NCI-H748 (cell line): ENCODE measurements around the gene ASCC1.
"Not testable (repeated sequence)": the region's sequence is repeated elsewhere in the genome, so short reads cannot be mapped to it uniquely, and the experiment has no call there.

Experiments used
- DNase-seq: peaks from one replicate; lab custom pipeline; 2025; ENCODE audit not compliant: unreplicated experiment; lab: John Stamatoyannopoulos, UW

Gene ASCC1

DNA sequence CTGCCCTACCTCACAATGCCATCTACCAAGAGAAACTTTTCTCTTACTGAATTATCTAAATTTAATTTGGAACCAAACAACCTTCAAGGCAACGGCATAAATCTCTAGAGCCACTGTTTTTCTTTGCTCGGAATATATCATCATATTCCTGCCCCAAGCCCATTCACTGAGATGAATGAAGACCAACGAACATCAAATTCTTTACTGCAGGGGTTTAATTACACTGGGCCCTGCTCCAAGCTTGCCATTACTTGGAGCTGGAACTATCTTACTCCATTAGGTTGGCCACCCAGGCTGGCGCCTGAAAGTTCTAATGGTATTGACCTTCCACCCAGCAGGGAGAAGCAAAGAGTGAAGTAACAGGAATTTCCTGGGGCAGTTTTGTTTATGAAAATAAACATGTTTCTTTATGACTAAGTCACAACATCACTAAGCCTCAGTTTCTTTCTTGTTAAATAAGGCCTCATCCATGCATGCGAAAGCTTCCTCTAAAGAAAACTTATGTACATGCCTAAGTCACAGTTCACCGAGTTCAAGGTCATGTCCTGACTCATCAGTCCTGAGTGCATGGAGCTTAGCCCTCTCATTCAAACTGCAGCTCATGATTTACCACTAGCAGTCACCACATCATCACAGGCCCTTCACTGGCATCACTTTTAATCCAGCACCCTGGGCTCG lies 42.3 kb downstream of the ASCC1 start:
- peak; percentile 10 for DNase-seq

DNA sequence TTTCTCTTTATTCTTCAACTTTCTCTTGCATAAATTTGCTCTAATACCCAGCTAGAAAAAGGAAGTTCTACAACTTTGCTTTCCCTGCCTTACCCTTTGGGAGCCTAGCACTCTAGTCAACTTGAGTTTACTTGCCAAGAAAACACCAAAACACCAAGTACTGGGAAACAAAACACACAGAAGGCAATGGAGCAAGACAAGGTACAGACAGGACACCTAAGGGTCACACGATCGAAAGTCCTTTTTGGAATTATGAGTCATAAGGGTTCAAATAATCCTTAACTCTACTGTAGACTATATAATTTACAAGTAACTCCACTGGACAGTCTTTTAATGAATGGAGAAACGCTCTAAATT lies 42.8 kb downstream of the ASCC1 start:
- DNase-seq: no peak

DNA sequence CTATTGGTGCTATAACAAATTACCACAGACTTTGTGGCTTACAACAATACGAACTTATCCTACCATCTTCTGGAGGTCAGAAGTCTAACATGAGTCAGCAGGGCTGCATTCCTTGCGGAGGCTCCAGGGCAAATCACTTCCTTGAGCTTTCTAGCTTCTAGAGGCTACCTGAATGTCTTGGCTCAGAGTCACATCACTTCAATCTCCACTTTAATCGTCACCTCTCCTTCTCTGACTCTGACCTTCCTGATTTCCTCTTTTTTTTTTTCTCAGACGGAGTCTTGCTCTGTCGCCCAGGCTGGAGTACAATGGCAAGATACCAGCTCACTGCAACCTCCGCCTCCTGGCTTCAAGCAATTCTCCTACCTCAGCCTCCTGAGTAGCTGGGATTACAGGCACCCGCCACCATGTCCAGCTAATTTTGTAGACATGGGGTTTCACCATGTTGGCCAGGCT lies 44.9 kb downstream of the ASCC1 start:
- no peak for DNase-seq

DNA sequence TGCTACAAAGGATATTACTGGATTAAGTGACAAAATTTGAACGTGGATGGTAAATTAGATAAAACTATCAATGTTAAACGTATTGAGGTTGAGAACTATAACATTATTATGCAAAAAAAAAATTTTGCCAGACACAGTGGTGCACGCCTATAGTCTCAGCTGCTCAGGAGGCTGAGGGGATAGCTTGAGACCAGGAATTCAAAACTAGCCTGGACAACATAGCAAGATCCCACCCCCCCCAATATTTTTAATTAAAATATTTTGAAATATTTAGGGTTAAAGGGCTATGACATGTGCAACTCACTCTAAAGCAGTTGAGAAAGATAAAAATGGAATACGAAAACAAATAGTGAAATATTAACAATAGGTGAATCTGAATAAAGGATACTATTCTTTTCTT lies 45.3 kb downstream of the ASCC1 start:
- DNase-seq: no peak

DNA sequence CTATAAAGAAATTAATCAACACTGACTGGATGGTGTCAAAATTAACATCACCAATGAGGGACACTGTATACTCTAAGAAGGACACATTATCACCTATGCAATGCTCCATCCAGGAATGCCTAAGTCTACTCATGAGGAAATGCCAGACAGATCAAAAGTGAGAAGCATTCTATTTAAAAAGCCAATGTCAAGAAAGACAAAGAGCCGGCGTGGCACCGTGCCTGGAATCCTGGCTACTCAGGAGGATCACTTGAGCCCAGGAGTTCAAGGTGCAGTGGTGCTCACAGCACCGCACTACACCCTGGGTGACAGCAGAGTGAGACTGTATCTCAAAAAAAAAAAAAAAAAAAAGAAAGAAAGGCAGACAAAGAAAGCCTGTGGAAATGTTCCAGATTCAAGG lies 45.8 kb downstream of the ASCC1 start:
- DNase-seq: no peak

DNA sequence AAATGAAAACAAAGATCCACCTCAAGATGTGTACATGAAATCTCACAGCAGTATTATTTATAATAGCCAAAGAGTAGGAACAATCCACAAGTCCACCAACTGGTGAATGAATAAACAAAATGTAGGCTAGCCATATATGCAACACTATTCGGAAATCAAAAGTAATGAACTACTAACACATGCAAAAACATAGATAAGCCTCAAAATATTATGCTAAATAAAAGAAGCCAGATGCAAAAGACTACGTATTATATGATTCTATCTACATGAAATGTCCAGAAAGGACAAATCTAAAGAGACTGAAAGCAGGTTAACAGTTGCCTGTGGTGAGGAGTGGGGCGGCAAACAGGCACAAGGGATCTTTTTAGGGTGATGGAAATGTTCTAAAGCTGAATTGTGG lies 49.0 kb downstream of the ASCC1 start:
- no peak for DNase-seq

DNA sequence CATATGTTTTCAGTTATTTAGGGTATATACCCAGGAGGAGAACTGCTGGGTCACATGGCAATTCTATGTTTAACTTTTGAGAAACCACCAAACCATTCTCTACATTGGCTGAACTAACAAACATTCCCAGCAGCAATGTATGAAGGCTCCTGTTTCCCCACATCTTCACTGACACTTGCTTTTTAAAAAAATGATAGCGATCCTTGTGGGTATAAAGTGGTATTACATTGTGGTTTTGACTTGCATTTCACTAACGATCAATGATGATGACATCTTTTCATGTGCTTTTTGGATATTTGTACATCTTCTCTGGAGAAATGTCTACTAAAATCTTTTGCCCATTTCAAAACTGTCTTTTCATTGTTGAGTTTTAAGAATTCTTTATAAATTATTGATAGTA lies 51.5 kb downstream of the ASCC1 start:
- no peak for DNase-seq

DNA sequence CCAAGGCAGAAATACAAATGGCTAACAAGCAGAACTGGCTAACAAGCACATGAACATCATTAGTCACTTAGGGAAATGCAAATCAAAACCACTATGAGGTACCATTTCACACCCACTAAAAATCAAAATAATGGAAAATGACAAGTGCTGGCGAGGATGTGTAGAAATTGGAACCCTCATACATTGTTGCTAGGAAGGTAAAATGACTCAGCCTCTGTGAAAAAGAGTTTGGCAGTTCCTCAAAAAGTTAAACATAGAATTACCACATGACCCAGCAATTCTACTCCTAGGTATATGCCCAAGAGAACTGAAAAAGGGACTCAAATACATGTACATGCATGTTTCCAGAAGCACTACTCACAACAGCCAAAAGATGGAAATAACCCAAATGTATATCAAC lies 53.1 kb downstream of the ASCC1 start:
- no peak for DNase-seq

DNA sequence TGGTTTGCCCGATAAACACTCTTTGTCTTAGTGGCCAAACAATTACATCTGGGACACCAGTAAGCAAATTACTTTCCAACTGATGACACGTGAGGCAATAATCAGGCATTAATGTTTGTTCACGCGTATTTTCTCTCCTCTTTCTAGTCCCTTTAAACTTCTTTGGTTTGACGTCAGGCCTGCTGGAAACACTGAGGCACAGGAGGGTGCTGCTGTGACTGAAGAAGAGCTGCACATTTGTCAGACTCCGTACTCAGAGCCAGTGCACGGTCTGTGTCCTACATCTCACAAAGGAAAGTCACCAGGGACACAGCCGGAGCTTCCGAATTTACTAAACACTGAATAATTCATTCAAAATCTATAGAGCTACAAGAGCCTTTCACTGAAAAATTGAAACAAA lies 57.9 kb downstream of the ASCC1 start:
- DNase-seq: no peak

DNA sequence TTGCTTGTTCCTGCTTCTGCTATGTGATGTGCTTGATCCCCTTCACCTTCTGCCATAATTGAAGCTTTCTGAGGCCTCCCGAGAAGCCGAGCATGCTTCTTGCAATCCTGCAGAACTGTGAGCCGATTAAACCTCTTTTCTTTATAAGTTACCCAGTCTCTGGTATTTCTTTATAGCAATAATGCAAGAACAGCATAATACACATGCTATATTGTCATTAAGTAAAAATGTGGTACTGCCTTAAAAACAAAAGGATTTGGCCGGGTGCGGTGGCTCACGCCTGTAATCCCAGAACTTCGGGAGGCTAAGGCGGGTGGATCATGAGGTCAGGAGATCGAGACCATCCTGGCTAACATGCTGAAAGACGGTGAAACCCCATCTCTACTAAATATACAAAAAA lies 59.9 kb downstream of the ASCC1 start:
- no peak for DNase-seq

DNA sequence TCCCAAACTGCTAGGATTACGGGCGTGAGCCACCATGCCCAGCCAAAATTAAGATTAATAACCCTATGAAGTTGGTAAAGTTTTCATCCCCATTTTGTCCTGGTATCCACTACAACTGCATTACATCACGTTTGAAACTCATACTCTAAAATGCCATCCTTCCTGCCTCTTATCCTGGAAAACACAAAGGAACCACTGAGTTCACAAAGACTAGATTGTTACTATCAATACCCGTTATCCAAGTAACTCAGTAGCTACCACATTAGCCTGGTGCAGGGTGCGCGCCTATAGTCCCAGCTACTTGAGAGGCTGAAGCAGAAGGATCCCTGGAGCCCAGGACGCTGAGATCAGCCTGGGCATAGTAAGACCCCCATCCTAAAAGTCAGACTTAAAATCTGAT lies 63.8 kb downstream of the ASCC1 start:
- DNase-seq: no peak

DNA sequence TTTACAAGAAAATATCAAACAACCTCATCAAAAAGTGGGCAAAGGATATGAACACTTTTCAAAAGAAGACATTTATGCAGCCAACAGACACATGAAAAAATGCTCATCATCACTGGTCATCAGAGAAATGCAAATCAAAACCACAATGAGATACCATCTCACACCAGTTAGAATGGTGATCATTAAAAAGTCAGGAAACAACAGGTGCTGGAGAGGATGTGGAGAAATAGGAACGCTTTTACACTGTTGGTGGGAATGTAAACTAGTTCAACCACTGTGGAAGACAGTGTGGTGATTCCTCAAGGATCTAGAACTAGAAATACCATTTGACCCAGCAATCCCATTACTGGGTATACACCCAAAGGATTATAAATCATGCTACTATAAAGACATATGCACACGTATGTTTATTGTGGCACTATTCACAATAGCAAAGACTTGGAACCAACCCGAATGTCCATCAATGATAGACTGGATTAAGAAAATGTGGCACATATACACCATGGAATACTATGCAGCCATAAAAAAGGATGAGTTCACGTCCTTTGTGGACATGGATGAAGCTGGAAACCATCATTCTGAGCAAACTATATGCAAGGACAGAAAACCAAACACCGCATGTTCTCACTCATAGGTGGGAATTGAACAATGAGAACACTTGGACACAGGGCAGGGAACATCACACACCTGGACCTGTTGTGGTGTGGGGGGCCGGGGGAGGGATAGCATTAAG lies 65.2 kb downstream of the ASCC1 start:
- DNase-seq: not testable (repeated sequence)

DNA sequence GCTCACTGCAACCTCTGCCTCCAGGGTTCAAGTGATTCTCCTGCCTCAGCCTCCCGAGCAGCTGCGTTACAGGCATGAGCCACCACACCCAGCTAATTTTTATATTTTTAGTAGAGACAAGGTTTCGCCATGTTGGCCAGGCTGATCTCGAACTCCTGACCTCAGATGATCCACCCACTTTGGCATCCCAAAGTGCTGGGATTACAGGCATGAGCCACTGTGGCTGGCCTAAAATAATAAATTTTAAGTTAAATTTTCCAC lies 68.8 kb downstream of the ASCC1 start:
- DNase-seq: not testable (repeated sequence)

DNA sequence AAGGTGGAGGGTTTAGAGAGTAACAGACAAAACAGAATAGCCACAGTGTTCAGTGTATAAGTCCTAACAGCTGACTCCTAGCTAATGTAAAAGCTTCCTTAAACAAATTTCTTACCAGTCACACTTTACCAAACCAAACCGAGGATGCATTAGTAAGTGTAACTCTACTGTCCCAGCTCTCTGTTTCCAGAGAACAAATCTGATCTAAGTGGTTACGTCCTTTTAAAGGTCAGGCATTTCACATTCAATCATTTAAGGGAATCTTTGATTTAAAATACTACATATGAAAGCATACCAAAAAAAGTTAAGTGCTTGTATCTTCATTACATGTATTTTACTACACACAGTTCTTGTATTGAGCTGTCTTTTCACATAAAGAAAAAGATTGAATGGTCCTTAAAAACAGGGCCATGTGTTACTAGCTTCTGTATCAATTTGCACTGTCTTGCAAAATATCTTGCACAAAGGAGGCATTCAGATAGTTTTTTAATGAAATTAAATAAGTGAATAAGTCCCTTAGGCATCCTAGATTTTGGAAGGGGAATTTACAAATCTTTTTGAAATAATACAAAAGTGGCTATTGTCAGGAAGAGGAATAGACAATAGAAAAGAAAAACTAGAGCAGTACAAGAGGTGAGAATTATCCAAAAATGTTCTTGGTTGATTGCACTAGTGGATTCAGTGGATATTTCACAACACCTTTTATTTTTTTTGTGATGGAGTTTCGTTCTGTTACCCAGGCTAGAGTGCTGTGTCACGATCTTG lies 69.3 kb downstream of the ASCC1 start:
- DNase-seq: no peak

DNA sequence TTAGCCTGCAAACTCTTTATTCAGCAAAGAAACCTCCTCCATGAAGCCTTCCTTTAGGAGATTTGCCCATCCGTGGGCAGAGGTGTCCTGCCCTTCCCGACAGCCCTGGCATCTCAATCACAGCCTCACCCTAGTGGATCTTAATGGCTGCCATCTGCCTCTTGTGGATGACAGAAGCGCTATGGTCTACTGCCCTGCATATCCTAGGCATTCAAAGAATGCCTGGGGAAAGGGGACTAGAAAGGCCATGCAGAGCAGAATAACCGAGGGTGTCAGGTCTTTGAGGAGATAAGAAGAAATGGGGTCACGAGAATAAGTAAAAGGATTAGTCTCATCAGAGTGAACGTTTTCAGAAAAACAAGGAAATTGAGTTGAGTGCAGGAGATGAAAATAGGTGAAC lies 70.0 kb downstream of the ASCC1 start:
- no peak for DNase-seq

DNA sequence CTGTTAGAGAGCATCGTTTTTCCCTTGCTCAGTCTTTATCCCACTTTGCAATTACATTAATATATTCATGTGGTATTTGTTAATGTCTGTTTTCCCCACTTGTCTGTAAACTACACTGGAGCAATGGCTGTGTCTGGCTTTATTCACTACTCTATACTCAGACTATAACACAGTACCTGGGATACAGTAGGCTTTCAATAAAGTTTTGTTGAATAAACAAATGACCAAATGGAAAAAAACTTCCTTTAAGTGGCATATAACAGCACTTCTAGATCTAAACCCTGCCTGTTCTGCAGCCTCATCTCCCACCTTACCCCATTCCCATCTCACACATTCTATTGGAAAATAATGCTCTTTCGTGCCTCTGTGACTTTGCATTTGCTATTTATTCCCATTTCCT lies 70.4 kb downstream of the ASCC1 start:
- no peak for DNase-seq

DNA sequence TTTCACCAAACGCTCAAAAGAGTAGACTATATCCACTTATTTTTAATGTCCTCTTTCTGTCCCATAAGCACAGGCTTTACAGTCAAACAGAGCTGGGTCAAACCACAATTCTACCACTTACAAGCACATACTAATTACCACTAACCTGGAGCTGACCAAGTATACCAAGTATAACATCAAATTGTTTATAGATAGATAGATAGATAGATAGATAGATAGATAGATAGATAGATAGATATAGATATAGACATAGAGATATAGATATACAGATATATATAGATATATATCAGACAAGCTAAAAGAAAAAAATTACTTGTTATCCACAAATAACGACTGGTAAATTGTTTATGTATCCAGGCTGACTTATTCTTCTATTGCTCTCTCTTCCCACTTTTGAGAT lies 75.2 kb downstream of the ASCC1 start:
- DNase-seq: no peak

DNA sequence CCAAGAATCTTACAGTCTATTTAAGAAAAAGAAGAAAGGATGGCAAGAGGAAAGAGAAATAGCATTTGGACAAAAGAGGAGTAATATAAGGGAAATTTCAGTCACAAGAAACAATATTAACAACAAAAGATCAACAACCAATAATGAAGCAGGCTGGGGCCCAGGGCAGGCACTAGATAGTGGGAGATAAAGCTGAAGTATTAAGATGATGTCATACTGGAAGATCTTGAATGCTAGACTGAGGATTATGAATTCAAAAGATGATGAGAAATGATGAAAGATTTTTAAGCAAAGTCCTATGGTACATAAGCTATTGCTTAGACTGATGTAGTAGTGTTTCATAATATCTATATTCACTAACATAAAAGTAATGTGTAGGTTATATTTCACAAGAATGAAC lies 75.9 kb downstream of the ASCC1 start:
- no peak for DNase-seq

DNA sequence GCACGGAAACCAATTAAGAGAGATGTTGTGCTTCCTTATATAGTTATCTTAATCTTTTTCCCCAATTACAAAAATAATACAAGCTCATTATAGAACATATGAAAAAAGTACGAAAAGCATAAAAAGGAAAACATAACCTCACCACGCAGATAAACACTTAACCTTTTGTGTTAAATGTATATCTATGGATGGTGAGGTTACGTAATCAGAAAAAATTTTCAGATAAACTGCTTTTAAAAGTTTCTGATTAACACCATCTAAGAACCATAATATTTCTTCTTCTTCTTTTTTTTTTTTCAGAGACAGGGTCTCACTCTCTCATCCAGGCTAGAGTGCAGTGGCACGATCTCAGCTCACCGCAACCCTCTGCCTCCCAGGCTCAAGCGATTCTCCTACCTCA lies 78.5 kb downstream of the ASCC1 start:
- DNase-seq: no peak

DNA sequence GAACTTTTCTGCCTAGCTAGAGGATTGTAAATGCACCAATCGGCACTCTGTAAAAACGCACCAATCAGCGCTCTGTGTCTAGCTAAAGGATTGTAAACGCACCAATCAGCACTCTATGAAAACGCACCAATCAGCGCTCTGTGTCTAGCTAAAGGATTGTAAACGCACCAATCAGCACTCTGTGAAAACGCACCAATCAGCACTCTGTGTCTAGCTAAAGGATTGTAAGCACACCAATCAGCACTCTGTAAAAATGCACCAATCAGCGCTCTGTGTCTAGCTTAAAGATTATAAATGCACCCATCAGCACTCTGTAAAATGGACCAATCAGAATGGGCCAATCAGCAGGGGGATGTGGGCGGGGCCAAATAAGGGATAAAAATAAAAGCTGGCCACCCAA lies 79.9 kb downstream of the ASCC1 start:
- DNase-seq: not testable (repeated sequence)

DNA sequence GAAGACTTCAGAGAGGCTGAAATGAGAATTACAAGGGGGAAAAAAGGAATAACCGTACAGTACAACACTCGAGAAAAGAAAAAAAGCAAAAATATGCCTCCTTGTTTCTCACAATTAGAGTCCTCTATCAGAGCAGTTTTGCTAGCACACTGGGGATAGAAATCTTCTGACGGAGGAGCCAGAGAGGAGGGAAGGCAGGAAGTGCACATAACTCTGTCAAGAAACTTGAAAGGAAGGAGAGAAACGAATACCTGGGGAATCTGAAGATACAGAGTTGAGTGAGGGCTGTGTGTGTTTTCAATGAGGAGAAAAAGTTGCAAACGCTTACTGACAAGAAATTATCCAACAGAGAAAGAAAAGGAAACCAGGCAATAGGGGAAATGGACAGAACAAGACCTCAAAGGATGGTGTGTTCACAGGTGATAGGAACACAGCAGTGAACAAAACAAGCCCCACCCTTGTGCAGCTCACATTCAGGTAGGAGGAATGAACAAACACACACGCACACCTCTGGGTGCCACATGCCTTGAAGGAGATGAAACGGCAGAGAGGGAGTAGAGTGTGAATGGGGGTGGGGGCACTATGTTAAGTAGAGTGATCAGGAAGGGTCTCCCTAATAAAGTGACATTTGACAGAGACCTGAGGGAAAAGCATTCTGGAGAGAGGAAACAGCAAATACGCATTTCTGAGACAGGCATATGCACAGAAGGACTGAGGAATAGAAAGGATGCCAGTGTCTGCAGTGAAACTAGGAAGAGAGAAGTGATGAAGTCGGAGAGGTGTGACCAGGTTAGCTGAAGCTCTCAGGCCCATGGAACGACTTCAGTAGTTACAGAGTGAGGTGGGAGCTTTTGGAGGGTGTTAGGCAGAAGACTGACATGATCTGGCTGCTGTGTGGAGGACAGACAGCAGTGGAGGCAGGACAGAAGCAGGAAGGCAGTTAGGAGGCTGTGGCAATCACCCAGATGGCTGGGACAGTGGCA lies 81.0 kb downstream of the ASCC1 start:
- DNase-seq: no peak
